NOMO-1 (cell line): Measurements from ENCODE around the gene FANCI.
"Not testable (repeated sequence)": the region's sequence is repeated elsewhere in the genome, so short reads cannot be mapped to it uniquely, and the experiment has no call there.

ENCODE experiments used
- DNase-seq, 2 experiments: peaks; one replicate each; lab custom pipeline; 2025; ENCODE audit not compliant: unreplicated experiment in 2 of 2; lab: John Stamatoyannopoulos, UW

Gene FANCI

GRCh38 chr15:89221543-89221942, 22.2 kb upstream of the FANCI start, which contains the start of gene RLBP1:
TSS of gene RLBP1 (minus strand) at chr15:89221579. CDS start at chr15:89218975, 2,604 bp downstream.
- no peak for DNase-seq

DNA sequence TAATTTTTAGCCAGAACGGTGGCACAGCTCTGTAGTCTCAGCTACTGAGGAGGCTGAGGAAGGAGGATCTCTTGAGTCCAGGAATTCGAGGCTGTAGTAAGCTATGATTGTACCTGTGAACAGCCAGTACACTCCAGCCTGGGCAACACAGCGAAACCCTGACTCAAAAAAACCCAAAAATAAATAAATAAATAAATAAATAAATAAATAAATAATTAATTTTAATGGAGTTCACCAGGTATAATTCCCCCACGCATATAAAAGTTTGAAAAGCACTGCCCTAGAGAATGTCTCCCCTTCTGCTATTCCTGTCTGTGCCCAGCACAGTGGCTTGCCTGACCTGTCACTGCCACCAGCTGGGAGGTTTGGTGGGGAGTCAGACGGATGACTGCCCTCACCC, 18.2 kb upstream of the FANCI start:
- DNase-seq = no peak

- DNase-seq = no peak
Measured at GRCh38 chr15:89226359-89227221, 17.2 kb upstream of the FANCI start.

GRCh38 chr15:89227425-89227824, 16.4 kb upstream of the FANCI start:
- DNase-seq = no peak

DNA sequence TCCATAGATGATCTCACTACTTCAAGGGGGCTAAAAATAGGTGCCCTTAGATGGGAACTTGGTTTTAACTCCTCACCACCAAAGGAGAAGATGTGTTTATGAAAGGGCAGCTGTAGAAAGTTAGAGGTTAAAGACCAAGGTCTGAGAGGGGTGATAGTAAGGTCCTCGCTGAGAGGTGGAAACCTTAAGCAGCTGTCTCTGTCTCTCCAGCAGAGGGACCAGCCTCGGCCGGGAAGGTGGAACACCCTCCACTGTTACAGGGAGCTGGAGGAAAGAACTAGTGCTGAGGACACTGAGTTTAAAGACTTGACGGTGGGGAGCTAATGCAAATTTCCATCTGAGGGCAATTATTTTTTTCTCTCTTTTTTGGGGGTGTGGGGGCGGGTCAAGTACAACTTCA, 13.5 kb upstream of the FANCI start:
- no peak for DNase-seq

- no peak for DNase-seq
Measured at GRCh38 chr15:89231832-89232231, 11.9 kb upstream of the FANCI start.

- DNase-seq = not testable (repeated sequence)
Measured at GRCh38 chr15:89239883-89240810, 3.6 kb upstream of the FANCI start.

GRCh38 chr15:89243046-89243690, 611 bp upstream of the FANCI start:
- peak in 1 of 2 experiments; percentile 39 for DNase-seq

DNA sequence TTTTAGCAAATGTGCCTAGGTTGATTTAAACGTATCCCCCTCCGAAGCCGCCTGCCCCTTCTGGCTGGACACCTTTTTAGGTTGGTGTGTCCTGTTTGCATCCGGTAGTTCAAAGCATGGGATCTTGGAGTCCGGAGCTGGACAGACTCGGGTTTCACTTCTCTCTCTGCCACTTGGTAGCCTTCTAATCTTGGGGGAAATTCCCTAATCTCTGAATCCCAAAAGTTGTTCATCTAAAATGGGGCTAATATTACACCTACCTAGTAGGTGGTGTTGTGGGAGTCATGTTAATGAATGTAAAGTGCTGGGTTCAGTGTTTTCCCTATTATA, 760 bp downstream of the FANCI start:
- no peak for DNase-seq

- DNase-seq = no peak
Measured at GRCh38 chr15:89247446-89247845, 3.7 kb downstream of the FANCI start.

DNA sequence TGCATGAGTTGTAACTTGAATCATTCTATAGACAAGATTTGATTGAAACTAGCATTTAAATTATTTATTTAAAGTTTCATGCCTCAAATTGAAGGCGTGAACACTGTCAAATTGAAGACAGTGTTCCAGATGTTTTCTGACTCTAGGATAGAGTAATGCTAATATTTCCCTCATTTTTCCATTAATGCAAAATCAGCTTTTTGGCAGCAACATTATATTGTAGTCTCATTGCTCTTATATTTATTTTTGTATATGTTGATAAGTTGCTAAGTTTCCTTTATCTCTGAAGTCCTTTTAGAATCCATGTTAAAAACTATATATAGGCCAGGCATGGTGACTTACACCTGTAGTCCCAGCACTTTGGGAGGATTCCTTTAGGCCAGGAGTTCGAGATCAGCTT, 4.8 kb downstream of the FANCI start:
- DNase-seq = no peak

DNA sequence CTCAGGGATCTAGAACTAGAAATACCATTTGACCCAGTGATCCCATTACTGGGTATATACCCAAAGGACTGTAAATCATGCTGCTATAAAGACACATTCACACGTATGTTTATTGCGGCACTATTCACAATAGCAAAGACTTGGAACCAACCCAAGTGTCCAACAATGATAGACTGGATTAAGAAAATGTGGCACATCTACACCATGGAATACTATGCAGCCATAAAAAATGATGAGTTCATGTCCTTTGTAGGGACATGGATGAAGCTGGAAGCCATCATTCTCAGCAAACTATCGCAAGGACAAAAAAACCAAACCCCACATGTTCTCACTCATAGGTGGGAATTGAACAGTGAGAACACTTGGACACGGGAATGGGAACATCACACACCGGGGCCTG, 6.4 kb downstream of the FANCI start:
- DNase-seq = not testable (repeated sequence)

DNA sequence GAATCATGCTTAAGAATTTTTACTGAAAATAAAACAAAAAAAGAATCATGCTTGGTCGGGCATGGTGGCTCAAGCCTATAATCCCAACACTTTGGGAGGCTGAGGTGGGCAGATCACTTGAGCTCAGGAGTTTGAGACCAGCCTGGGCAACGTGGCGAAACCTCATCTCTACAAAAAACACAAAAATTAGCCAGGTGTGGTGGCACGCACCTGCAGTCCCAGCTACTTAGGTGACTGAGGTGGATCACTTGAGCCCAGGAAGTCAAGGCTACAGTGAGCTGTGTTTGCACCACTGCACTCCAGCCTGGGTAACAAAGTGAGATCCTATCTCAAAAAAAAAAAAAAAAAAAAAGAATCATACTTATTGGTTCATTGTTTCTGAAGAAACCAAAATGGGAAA, 33.5 kb downstream of the FANCI start:
- not testable (repeated sequence) for DNase-seq

- DNase-seq = no peak
Measured at GRCh38 chr15:89278307-89278706, 34.5 kb downstream of the FANCI start.

DNA sequence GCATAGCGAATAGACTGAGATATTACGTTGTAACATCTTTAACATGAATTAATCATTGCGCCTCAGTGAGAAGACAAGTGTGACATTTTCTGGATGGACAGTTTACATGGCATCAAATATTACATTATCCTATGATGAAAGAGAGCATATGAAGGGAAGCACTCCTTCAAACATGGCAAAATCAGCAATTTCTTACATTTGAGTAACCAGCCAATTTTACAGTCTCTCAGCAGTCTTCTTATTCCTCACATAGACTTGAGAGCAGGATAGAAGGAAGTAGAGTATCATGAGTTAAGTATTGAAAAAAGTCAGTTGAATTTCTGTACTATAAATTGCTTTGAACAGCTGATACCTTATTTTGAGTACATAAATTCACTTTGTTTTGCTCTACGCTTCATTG, 38.9 kb downstream of the FANCI start:
- no peak for DNase-seq

- no peak for DNase-seq
Measured at GRCh38 chr15:89283201-89283600, 39.4 kb downstream of the FANCI start.

DNA sequence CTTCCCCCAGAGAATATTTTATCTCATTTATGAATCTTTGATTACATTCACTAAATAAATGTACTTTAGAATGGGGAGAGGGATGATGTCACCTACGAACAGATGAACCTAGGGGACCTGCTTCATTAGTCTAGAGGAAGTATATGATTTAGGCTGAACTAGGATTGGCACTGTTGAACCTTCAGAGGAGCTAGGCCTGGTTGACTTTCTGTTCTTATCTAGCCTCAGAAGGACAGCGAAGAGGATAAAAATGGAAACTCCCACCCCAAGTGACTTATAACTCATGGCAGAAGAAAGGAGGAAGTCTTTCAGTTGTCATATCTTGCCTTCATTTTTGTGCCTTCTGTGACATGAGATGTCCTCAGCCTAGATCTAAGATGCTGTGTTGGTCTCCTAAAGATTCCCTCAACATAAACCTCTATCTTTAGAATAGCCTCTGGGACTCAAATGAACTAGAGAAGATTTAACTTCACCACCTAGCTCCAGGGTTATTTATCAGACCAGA, 48.2 kb downstream of the FANCI start:
- no peak for DNase-seq

- no peak for DNase-seq
Measured at GRCh38 chr15:89293012-89293411, 49.2 kb downstream of the FANCI start.

DNA sequence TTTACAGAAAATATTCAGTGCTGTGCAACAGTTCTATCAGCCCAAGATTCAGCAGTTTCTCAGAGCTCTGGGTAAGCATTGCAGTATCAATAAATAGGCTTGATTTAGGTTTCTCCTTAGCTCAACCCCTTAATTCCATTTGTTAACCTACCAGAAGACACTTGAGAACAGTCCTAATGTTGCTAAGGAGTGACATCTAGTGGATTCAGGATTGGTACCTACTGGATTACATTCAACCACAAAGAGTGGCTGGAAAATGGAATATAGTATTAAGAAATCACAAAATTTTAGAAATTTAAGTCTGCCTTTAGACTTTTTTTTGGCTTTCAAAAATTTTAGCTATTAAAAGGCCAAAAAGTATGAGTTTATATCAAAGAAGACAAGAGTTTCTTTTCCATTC, 56.1 kb downstream of the FANCI start:
- DNase-seq = no peak

DNA sequence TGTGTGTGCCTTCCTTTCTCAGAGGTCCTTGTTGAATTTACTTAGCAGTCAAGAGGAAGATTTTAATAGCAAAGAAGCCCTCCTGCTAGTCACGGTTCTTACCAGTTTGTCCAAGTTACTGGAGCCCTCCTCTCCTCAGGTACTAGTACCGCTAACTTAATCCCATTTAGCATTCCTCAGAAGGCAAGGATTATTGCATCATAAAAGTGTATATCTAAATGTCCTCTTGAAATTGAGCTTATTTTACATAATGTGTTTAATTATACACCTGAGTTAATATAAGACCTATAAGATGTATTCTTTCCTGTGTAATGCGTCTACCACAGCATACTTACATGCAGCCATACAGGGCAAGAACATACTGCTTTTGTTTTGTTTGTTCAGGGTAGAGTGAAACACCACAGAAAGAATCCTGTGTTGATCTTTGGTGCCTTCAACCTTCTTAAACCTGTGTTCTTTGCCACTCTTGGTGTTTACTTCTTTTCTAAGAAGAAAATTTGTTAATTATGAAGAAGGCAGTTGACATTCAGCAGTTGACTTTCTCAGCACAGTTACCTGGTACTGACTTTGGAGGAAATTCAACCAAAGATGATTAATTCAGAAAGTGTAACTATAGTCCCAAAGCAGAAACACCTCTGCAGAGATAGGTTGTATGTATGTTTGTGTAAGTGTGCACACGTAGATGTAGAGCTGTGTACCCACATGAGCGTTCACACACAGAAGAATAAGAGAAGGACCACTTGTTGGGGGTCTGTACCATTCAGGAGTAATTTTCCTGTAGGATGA, 57.7 kb downstream of the FANCI start:
- no peak for DNase-seq
